ENCODE data around the gene OAT. TPM values are rescaled to one million over a fixed set of nuclear protein-coding genes. Genes with fewer than 3 reads are reported as not detected.

The OAT gene
- total RNA-seq, 1 experiment from 2014 or later, result 67.9 TPM

DNA sequence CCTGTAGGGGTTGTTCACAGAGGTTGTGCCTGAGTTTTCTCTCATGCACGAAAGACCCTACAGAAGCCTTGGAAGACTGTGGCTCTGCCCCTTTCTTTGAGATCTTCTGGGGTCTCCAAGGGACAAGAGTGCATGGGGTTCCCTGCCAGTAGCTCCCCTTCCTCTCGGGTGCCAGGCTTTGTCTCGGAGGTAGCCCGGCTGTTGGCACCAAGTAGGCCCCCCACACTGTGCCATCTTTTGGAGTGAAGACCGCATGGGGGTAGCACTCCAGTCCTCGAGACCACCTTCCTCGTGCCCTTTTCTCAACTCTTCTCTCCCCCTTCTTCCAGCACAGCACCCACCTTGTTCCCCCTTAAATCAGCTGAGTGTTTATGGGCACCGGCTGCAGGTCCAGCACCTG, 41.6 kb downstream of the OAT start:
- Histone ChIP-seq H2BK5ac (ENCODE audit: insufficient read length, low read length) (no peak overlapping the region), H3K9me3 (ENCODE audit: control insufficient read depth, low read depth, low read length) (no peaks in the 10 kb centered on the region), H3K23ac (ENCODE audit: insufficient read length, low read depth, low read length) (no peak overlapping the region), H2AFZ (ENCODE audit: low read length) (no peak overlapping the region), H3K27me3 (ENCODE audit: insufficient read depth, low read length) (no peaks in the 10 kb centered on the region), H3K4me2 (ENCODE audit: insufficient read depth, insufficient read length, low read length) (no peak overlapping the region), H2BK120ac (ENCODE audit: low read depth, low read length, poor library complexity, severe bottlenecking) (no peak overlapping the region), H4K8ac (replicated peaks; ENCODE audit: insufficient read length, low read depth, low read length) (no peak overlapping the region), H4K91ac (ENCODE audit: insufficient read length, low read depth, low read length) (no peak overlapping the region), H3K4ac (ENCODE audit: low read depth, low read length) (no peak overlapping the region), H3K14ac (ENCODE audit: insufficient read depth, low read length) (no peak overlapping the region), H4K5ac (ENCODE audit: insufficient read length, low read depth, low read length) (no peak overlapping the region), H4K20me1 (ENCODE audit: control insufficient read depth, insufficient read depth, insufficient read length) (no peaks in the 10 kb centered on the region), H2BK20ac (ENCODE audit: low read depth, low read length, poor library complexity, severe bottlenecking) (no peak overlapping the region), H2BK15ac (ENCODE audit: low read depth, low read length) (no peak overlapping the region), H3K9ac (ENCODE audit: extremely low read depth, insufficient read length, low read length) (no peak overlapping the region), H3K4me1 (ENCODE audit: insufficient read depth, low read length) (no peaks in the 10 kb centered on the region; the same call in 1 of the 2 replicates), H3K79me2 (ENCODE audit: insufficient read depth, low read length) (no peaks in the 10 kb centered on the region), H3K27ac (ENCODE audit: insufficient read length, low read depth, low read length) (no peak overlapping the region), H3K56ac (ENCODE audit: insufficient read length, low read depth, low read length) (no peak overlapping the region), H3K23me2 (ENCODE audit: insufficient read length, low read depth, low read length, poor library complexity, severe bottlenecking) (no peaks in the 10 kb centered on the region), H3K79me1 (ENCODE audit: insufficient read depth, low read depth, low read length, poor library complexity, severe bottlenecking) (no peaks in the 10 kb centered on the region), H2AK5ac (ENCODE audit: insufficient read length, low read length) (no peak overlapping the region), H2BK12ac (ENCODE audit: insufficient read length, low read depth, low read length) (no peak overlapping the region), H3T11ph (ENCODE audit: low read length) (no peak overlapping the region), H3K18ac (ENCODE audit: insufficient read length, low read depth, low read length) (no peak overlapping the region)
- no peak for DNase-seq
- H3K36me3 Mint-ChIP-seq (ENCODE audit: insufficient read depth in 1 of 3, low read depth in 3 of 3), result no peaks in the 10 kb centered on the region; a peak in 1 of 7 replicates
- no peak overlapping the region for H3K27ac Mint-ChIP-seq
- peaks cover 21 to 30% of the 10 kb centered on the region in 2 experiments for H3K4me1 Mint-ChIP-seq
- no peaks in the 10 kb centered on the region for H3K9me3 Mint-ChIP-seq
- H3K4me3 Mint-ChIP-seq, result no peak overlapping the region
- WGBS (ENCODE audit: extremely low coverage, insufficient read length, low lambda C conversion rate), result no CpG with 5 or more reads among the region's 8 CpGs
- H3K27me3 Mint-ChIP-seq (ENCODE audit: low read depth), result peaks cover 35% of the 10 kb centered on the region
- TF ChIP-seq, protein P1, sequence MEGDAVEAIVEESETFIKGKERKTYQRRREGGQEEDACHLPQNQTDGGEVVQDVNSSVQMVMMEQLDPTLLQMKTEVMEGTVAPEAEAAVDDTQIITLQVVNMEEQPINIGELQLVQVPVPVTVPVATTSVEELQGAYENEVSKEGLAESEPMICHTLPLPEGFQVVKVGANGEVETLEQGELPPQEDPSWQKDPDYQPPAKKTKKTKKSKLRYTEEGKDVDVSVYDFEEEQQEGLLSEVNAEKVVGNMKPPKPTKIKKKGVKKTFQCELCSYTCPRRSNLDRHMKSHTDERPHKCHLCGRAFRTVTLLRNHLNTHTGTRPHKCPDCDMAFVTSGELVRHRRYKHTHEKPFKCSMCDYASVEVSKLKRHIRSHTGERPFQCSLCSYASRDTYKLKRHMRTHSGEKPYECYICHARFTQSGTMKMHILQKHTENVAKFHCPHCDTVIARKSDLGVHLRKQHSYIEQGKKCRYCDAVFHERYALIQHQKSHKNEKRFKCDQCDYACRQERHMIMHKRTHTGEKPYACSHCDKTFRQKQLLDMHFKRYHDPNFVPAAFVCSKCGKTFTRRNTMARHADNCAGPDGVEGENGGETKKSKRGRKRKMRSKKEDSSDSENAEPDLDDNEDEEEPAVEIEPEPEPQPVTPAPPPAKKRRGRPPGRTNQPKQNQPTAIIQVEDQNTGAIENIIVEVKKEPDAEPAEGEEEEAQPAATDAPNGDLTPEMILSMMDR (conservative IDR thresholded peaks at IDR 0.05), result no peak
